Peyer's patch (tissue), 4 donors: ENCODE measurements around the gene ASTE1. TPM values are rescaled to one million over a fixed set of nuclear protein-coding genes. Genes with fewer than 3 reads are reported as not detected.

ENCODE experiments used
- DNase-seq, 3 donors: peaks; one replicate each; pipeline ENCODE4 v3.0.0-alpha.2; 2017 to 2019
- H3K27ac ChIP-seq, 4 donors: fragments of 200-600 bp; sonication (generic); one replicate each; pipeline ENCODE4 v1.5.1; 2016 to 2019
- H3K27me3 ChIP-seq, 2 donors: fragments of 200-600 bp; sonication (generic); one replicate each; pipeline ENCODE4 v1.5.1; 2019
- H3K36me3 ChIP-seq, 3 donors: fragments of 200-600 bp; sonication (generic); one replicate each; pipeline ENCODE4 v1.5.1; 2016 to 2019
- H3K4me1 ChIP-seq, 4 donors: fragments of 200-600 bp; sonication (generic); one replicate each; pipeline ENCODE4 v1.5.1; 2016 to 2019
- H3K4me3 ChIP-seq, 4 donors: fragments of 200-600 bp; sonication (generic); 1 replicate in 3 of 4; 2 replicates in 1 of 4; pipeline ENCODE4 v1.5.1; 2016 to 2019; ENCODE audit warnings: mild to moderate bottlenecking in 1 of 4
- H3K9me3 ChIP-seq, 4 donors: fragments of 200-600 bp; sonication (generic); one replicate each; pipeline ENCODE4 v1.5.1; 2016 to 2019; ENCODE audit warnings: mild to moderate bottlenecking in 1 of 4
- POLR2A ChIP-seq, 2 donors: fragments of 450-650 bp; IDR thresholded peaks; one replicate each; pipeline ENCODE4 v1.5.1; 2017; ENCODE audit warnings: antibody characterized with exemption in 2 of 2, mild to moderate bottlenecking in 2 of 2, moderate library complexity in 2 of 2
- total RNA-seq, 4 donors: library from RNA; depleted of rRNA; stranded (reverse); fragments of >200 nt; gene quantifications; one replicate each; pipeline ENCODE4 v1.1.0, GENCODE V29; 2016
- TF ChIP-seq, protein P1 (sequence below), 6 experiments: fragments of 450-650 bp in 4 of 6; fragments of 200-600 bp in 2 of 6; sonication (generic) in 1 of 6; IDR thresholded peaks; one replicate each; pipeline ENCODE4 v1.5.1; 2017 to 2019; ENCODE audit warnings: antibody characterized with exemption in 6 of 6, mild to moderate bottlenecking in 3 of 6, moderate library complexity in 1 of 6

ASTE1 gene, protein sequence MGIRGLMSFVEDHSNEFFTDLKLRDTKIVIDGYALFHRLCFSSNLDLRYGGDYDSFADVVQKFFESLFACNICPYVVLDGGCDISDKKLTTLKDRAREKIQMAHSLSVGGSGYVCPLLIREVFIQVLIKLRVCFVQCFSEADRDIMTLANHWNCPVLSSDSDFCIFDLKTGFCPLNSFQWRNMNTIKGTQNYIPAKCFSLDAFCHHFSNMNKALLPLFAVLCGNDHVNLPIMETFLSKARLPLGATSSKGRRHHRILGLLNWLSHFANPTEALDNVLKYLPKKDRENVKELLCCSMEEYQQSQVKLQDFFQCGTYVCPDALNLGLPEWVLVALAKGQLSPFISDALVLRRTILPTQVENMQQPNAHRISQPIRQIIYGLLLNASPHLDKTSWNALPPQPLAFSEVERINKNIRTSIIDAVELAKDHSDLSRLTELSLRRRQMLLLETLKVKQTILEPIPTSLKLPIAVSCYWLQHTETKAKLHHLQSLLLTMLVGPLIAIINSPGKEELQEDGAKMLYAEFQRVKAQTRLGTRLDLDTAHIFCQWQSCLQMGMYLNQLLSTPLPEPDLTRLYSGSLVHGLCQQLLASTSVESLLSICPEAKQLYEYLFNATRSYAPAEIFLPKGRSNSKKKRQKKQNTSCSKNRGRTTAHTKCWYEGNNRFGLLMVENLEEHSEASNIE
- 10 to 100 TPM in 3 of 4 donors, 1 to 10 TPM in 1; 7.4 to 34.1 (median 18.0) TPM for total RNA-seq

DNA sequence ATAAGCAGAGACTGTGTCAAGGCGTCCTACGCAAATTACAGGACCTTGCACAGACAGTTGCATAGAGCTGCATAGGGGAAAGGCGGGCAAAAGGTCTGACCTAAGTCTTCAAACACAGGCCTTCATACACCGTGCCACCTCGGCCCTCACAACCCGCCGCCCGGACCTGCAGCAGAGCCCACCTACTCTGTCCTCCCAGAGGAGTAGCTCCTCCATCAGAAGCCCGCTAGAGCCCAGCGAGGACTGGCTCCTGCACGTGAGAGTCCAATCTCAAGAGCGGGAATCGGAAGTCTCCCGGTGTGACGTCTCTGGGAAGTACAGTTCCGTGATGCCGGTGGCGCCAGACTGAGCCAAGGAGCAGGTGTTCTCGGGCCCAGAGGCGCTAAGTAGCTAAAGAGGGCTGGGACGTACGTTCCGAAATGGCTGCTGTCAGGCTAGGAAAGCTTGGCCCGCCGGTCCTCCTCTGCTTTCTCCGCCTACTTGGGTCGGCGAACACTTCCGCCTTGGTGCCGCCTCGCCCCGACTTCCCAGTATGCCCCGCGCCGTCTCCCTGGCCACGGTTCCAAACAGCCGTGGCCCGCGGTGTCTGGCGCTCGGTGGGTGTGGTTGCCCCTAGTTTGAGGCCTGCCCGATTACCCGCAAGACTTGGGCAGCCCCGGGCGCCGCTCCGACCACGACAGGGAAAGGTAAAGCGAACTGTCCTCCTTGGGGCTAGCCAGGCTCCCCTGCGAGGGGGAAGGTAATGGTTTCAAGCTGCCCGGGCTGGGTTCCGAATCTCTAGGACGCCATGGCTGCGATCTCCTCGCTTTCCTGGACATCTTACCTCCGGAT is at the start of gene ASTE1, which contains the start of gene NEK11:
Gene ASTE1 (minus strand): TSS at position 505 of the 831 bp plus-strand sequence. CDS start 1,519 bp downstream, outside the sequence.
Gene NEK11 (plus strand): TSS at position 557 of the 831 bp plus-strand sequence. CDS start 2,832 bp downstream, outside the sequence.
- Histone ChIP-seq H3K27me3 (no peaks in the 10 kb centered on the region), H3K27ac (peak within 1 kb of the TSS; percentile 79 to 96 (median 88)), H3K4me1 (peaks cover 3 to 51% (median 7%) of the 10 kb centered on the region in 4 donors), H3K4me3 (peak within 1 kb of the TSS; percentile 56 to 84 (median 68)), H3K36me3 (peaks cover 0 to 6% (median 0%) of the 10 kb centered on the region in 3 donors), H3K9me3 (no peaks in the 10 kb centered on the region)
- peak; percentile 89 to 95 (median 95) for DNase-seq
- TF ChIP-seq POLR2A (IDR thresholded peaks at IDR 0.05): peak; percentile 74
- TF ChIP-seq, protein P1, sequence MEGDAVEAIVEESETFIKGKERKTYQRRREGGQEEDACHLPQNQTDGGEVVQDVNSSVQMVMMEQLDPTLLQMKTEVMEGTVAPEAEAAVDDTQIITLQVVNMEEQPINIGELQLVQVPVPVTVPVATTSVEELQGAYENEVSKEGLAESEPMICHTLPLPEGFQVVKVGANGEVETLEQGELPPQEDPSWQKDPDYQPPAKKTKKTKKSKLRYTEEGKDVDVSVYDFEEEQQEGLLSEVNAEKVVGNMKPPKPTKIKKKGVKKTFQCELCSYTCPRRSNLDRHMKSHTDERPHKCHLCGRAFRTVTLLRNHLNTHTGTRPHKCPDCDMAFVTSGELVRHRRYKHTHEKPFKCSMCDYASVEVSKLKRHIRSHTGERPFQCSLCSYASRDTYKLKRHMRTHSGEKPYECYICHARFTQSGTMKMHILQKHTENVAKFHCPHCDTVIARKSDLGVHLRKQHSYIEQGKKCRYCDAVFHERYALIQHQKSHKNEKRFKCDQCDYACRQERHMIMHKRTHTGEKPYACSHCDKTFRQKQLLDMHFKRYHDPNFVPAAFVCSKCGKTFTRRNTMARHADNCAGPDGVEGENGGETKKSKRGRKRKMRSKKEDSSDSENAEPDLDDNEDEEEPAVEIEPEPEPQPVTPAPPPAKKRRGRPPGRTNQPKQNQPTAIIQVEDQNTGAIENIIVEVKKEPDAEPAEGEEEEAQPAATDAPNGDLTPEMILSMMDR (IDR thresholded peaks at IDR 0.05): no peak

DNA sequence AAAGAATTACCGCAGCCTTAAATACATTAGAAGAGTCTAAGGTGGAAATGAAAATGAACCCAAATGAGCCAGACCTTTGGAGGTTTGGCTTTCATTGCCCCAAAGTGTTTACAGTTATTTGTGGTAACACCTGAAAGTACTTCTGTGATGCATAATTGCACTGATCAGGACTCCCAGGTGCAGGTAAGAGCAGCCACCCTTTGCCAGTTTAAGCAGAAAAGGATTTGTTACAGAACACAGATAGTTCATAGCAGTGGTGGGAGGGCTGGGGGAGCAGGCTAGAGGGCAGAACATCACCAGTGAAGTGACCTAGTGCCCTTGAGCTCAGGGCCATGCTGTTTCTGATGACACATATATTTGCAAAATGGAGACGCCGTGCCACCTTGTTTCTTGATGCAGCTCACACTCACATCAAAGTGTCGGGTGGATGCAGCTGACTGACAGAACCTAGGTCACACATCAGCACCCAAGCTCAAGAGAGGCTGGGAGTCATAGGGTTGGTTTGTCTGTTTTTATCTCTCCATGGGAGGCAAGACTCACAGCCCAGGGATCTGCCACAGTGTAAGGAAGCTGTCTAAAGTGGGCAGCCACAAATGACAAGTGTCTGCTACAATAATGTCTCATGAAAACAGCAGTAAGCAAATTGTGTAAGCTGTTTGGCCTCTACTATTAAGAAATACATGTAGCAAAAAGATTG is 49.2 kb upstream of the ASTE1 start:
- Histone ChIP-seq H3K9me3 (no peaks in the 10 kb centered on the region), H3K27me3 (no peaks in the 10 kb centered on the region), H3K4me3 (no peak overlapping the region), H3K4me1 (no peaks in the 10 kb centered on the region), H3K27ac (no peak overlapping the region), H3K36me3 (no peaks in the 10 kb centered on the region)
- DNase-seq: no peak
- TF ChIP-seq, protein P1 (IDR thresholded peaks at IDR 0.05): no peak
- TF ChIP-seq POLR2A (IDR thresholded peaks at IDR 0.05): no peak

DNA sequence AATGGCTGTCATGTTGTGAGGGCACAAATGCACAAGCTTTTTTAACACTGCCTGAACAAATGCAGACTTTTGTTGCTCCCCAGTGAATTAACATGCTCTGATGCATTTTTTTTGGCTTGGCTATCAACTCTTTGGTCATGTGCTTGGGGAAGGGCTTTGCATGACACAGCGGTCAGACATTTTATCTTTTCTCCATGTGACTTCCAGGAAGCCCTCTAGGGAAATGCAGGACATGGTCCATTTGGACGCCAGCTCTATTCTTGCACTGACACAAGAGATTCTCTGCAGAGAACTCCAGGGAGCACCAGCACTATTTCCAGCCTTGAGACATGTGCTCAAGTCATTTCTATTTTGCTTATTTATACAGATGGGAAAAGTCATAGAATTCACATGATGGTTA is 46.2 kb upstream of the ASTE1 start:
- no peak for DNase-seq
- Histone ChIP-seq H3K27ac (no peak overlapping the region), H3K4me3 (no peak overlapping the region), H3K27me3 (no peaks in the 10 kb centered on the region), H3K4me1 (no peaks in the 10 kb centered on the region), H3K9me3 (no peaks in the 10 kb centered on the region), H3K36me3 (no peaks in the 10 kb centered on the region)
- no peak for TF ChIP-seq POLR2A (IDR thresholded peaks at IDR 0.05)
- TF ChIP-seq, protein P1 (IDR thresholded peaks at IDR 0.05): no peak

DNA sequence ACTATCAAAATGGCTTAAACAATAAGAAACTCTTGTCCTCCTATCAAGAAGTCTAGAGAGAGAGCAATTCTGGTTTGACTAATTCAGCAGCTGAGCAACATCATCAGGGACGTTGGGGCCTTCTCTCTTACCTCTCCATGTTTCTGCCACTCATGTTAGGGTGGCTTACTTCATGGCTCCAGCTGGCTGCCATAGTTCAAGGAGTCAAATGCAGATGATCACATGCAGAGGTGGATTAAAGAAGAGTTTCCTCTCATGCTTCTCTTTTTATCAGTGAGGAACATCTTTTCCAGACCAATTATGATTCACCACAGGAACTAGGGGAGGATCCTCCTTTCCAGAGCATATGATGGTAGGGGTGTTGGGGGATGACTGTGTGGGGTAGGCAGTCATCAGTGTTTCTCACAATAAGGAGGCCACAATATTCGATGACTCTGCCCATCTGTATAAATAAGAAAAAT is 45.5 kb upstream of the ASTE1 start:
- Histone ChIP-seq H3K27ac (no peak overlapping the region), H3K4me3 (no peak overlapping the region), H3K27me3 (no peaks in the 10 kb centered on the region), H3K36me3 (no peaks in the 10 kb centered on the region), H3K4me1 (no peaks in the 10 kb centered on the region), H3K9me3 (no peaks in the 10 kb centered on the region)
- DNase-seq: no peak
- TF ChIP-seq, protein P1 (IDR thresholded peaks at IDR 0.05): no peak
- no peak for TF ChIP-seq POLR2A (IDR thresholded peaks at IDR 0.05)

DNA sequence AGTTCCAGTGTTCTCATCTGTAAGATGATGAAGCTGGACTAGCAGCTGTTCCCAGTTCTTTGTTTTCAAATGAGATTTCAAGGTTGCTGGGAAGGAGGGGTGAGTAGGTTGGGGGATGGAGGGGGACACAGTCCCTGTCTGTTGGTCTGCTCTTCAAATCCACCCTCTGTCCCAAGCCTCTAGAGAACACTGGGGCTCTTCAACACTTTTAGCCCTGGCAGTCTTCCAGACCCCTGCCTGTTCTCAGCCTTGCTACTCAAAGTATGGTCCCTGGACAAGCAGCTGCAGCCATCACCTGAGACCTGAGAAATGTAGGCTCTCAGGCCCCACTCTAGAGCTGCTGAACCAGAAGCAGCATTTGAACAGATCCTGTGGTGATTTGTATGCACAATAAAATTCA is 41.4 kb upstream of the ASTE1 start:
- Histone ChIP-seq H3K27ac (no peak overlapping the region), H3K36me3 (no peaks in the 10 kb centered on the region), H3K4me1 (no peaks in the 10 kb centered on the region), H3K9me3 (no peaks in the 10 kb centered on the region), H3K27me3 (no peaks in the 10 kb centered on the region), H3K4me3 (no peak overlapping the region)
- DNase-seq: no peak
- TF ChIP-seq, protein P1 (IDR thresholded peaks at IDR 0.05): no peak
- no peak for TF ChIP-seq POLR2A (IDR thresholded peaks at IDR 0.05)
